ENCODE results near the gene GYG1.

DNA sequence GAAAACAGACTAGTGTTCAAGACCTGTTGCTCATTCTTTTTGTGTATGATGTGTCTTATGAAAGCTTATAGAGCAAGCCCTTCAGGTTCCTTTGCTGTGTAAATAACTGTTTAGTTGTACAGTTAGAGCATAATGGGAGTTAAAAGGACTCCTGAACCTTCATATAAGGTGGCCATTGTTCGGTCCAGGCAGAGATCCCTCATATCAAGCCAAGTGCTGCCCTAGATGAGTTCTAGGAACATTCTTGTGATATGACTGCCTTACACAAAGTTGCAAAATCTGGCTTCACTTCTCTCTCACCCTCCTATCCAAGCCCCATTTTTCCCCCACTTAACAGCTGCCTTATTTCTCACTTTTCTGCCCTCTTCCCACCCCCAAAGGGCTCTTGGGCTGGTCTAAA is 26.9 kb downstream of the GYG1 start:
- TF ChIP-seq POLR2AphosphoS5 (IDR thresholded peaks at IDR 0.05; ENCODE audit: low read depth, low read length): no peak
- no peak for TF ChIP-seq SIN3A (IDR thresholded peaks at IDR 0.05; ENCODE audit: borderline replicate concordance, insufficient read depth, low read length)
- TF ChIP-seq, protein P1, sequence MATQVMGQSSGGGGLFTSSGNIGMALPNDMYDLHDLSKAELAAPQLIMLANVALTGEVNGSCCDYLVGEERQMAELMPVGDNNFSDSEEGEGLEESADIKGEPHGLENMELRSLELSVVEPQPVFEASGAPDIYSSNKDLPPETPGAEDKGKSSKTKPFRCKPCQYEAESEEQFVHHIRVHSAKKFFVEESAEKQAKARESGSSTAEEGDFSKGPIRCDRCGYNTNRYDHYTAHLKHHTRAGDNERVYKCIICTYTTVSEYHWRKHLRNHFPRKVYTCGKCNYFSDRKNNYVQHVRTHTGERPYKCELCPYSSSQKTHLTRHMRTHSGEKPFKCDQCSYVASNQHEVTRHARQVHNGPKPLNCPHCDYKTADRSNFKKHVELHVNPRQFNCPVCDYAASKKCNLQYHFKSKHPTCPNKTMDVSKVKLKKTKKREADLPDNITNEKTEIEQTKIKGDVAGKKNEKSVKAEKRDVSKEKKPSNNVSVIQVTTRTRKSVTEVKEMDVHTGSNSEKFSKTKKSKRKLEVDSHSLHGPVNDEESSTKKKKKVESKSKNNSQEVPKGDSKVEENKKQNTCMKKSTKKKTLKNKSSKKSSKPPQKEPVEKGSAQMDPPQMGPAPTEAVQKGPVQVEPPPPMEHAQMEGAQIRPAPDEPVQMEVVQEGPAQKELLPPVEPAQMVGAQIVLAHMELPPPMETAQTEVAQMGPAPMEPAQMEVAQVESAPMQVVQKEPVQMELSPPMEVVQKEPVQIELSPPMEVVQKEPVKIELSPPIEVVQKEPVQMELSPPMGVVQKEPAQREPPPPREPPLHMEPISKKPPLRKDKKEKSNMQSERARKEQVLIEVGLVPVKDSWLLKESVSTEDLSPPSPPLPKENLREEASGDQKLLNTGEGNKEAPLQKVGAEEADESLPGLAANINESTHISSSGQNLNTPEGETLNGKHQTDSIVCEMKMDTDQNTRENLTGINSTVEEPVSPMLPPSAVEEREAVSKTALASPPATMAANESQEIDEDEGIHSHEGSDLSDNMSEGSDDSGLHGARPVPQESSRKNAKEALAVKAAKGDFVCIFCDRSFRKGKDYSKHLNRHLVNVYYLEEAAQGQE (IDR thresholded peaks at IDR 0.05; ENCODE audit: insufficient read depth in 1 of 2, low read depth in 2 of 2, low read length in 2 of 2): no peak
- no peak for TF ChIP-seq FOXP2 (optimal IDR thresholded peaks at IDR 0.05; ENCODE audit: borderline replicate concordance, extremely low read depth, extremely low read length, insufficient read depth)
- no peak for TF ChIP-seq TAF1 (IDR thresholded peaks at IDR 0.05; ENCODE audit: borderline replicate concordance, insufficient read depth, low read length)

Measured in PFSK-1 (cell line).